ENCODE results near the gene CHMP2A. TPM values are rescaled to one million over a fixed set of nuclear protein-coding genes. Genes with fewer than 3 reads are reported as not detected.

The CHMP2A gene
- total and polyA plus RNA-seq, 2 experiments from 2014 or later, result 88.4 to 196 TPM

- Histone ChIP-seq H3K4me1 (ENCODE audit: insufficient read depth) (peaks cover 27% of the 10 kb centered on the region), H3K79me2 (peaks cover 62% of the 10 kb centered on the region), H3K4me2 (peak within 1 kb of the TSS; percentile 94), H2AFZ (peak within 1 kb of the TSS; percentile 39), H3K27ac (peak within 1 kb of the TSS; percentile 98), H3K9me2 (replicated peaks; ENCODE audit: insufficient read depth) (no peaks in the 10 kb centered on the region), H3K27me3 (no peaks in the 10 kb centered on the region), H3K4me3 (peak within 1 kb of the TSS; percentile 78), H3K36me3 (replicated peaks; ENCODE audit: insufficient read depth, low read depth) (no peaks in the 10 kb centered on the region), H4K20me1 (ENCODE audit: insufficient read depth, poor library complexity, severe bottlenecking) (no peaks in the 10 kb centered on the region), H3K9me3 (ENCODE audit: low read depth) (no peaks in the 10 kb centered on the region)
- DNase-seq (ENCODE audit: low spot score), result peak; percentile 96
- under 1% methylated on average over 23 of the region's 62 CpGs for WGBS (ENCODE audit: low lambda C conversion rate, missing lambda C conversion rate)
- TF ChIP-seq CTCF (IDR thresholded peaks at IDR 0.05; ENCODE audit: poor library complexity), result no peak
- no peak for TF ChIP-seq EZH2phosphoT487 (IDR thresholded peaks at IDR 0.05; ENCODE audit: low read depth, severe bottlenecking, unreplicated experiment)
Observed at GRCh38 chr19:58558066-58558622, 3.2 kb upstream of the CHMP2A start, which contains the start of gene UBE2M. UBE2M (minus strand) TSS chr19:58558611; CDS start chr19:58558381, 230 bp downstream.

- H2AFZ ChIP-seq, result no peak overlapping the region
- H4K20me1 ChIP-seq (ENCODE audit: insufficient read depth, poor library complexity, severe bottlenecking), result no peaks in the 10 kb centered on the region
- no peaks in the 10 kb centered on the region for H3K27me3 ChIP-seq
- no peaks in the 10 kb centered on the region for H3K9me3 ChIP-seq (ENCODE audit: low read depth)
- peaks cover 27% of the 10 kb centered on the region for H3K4me1 ChIP-seq (ENCODE audit: insufficient read depth)
- no peaks in the 10 kb centered on the region for H3K36me3 ChIP-seq (replicated peaks; ENCODE audit: insufficient read depth, low read depth)
- peaks cover 67% of the 10 kb centered on the region for H3K79me2 ChIP-seq
- 51% methylated on average over 9 of the region's 12 CpGs for WGBS (ENCODE audit: low lambda C conversion rate, missing lambda C conversion rate)
- H3K27ac ChIP-seq, result peak overlapping the region; percentile 96
- TF ChIP-seq CTCF (IDR thresholded peaks at IDR 0.05; ENCODE audit: poor library complexity) (no peak), EZH2 (IDR thresholded peaks at IDR 0.05; ENCODE audit: borderline replicate concordance) (no peak), EZH2phosphoT487 (IDR thresholded peaks at IDR 0.05; ENCODE audit: low read depth, severe bottlenecking, unreplicated experiment) (no peak)
- H3K4me2 ChIP-seq, result peak overlapping the region; percentile 94
- H3K4me3 ChIP-seq, result peak overlapping the region; percentile 78
- peak; percentile 5 for DNase-seq (ENCODE audit: low spot score)
- H3K9me2 ChIP-seq (replicated peaks; ENCODE audit: insufficient read depth), result no peaks in the 10 kb centered on the region
Observed at GRCh38 chr19:58557221-58558065, 2.5 kb upstream of the CHMP2A start.

GRCh38 chr19:58556622-58557220, 1.8 kb upstream of the CHMP2A start:
- H3K9me2 ChIP-seq (replicated peaks; ENCODE audit: insufficient read depth), result no peaks in the 10 kb centered on the region
- no peaks in the 10 kb centered on the region for H3K9me3 ChIP-seq (ENCODE audit: low read depth)
- DNase-seq (ENCODE audit: low spot score), result no peak
- H3K36me3 ChIP-seq (replicated peaks; ENCODE audit: insufficient read depth, low read depth), result no peaks in the 10 kb centered on the region
- no peak overlapping the region for H3K4me3 ChIP-seq
- H3K79me2 ChIP-seq, result peaks cover 67% of the 10 kb centered on the region
- H3K27ac ChIP-seq, result peak overlapping the region; percentile 96
- TF ChIP-seq EZH2 (IDR thresholded peaks at IDR 0.05; ENCODE audit: borderline replicate concordance) (no peak), EZH2phosphoT487 (IDR thresholded peaks at IDR 0.05; ENCODE audit: low read depth, severe bottlenecking, unreplicated experiment) (no peak), CTCF (IDR thresholded peaks at IDR 0.05; ENCODE audit: poor library complexity) (no peak)
- no peaks in the 10 kb centered on the region for H4K20me1 ChIP-seq (ENCODE audit: insufficient read depth, poor library complexity, severe bottlenecking)
- no peak overlapping the region for H2AFZ ChIP-seq
- H3K27me3 ChIP-seq, result no peaks in the 10 kb centered on the region
- H3K4me2 ChIP-seq, result peak overlapping the region; percentile 94
- WGBS (ENCODE audit: low lambda C conversion rate, missing lambda C conversion rate), result 77% methylated on average over 10 of the region's 10 CpGs
- peaks cover 27% of the 10 kb centered on the region for H3K4me1 ChIP-seq (ENCODE audit: insufficient read depth)

All from hepatocyte (in vitro differentiated cells).